MM.1S (cell line): Measurements from ENCODE around the gene PKNOX1.
"Not testable (repeated sequence)": the region's sequence is repeated elsewhere in the genome, so short reads cannot be mapped to it uniquely, and the experiment has no call there.

Source experiments
- EZH2 ChIP-seq: fragments of 300-600 bp; sonication (generic); optimal IDR thresholded peaks from 2 replicates; pipeline ENCODE3; 2017; ENCODE audit warnings: low read depth, mild to moderate bottlenecking, antibody characterized with exemption, low read length, mixed read lengths
- EZH2phosphoT487 ChIP-seq: fragments of 300-600 bp; sonication (generic); IDR thresholded peaks from 2 replicates; pipeline ENCODE4 v1.6.1; 2018; ENCODE audit warnings: antibody characterized with exemption, low read length
- TF ChIP-seq, protein P1 (sequence below): fragments of 300-600 bp; sonication (generic); IDR thresholded peaks from 2 replicates; pipeline ENCODE4 v1.5.1; 2016; ENCODE audit warnings: antibody characterized with exemption, low read length, mixed read lengths

DNA sequence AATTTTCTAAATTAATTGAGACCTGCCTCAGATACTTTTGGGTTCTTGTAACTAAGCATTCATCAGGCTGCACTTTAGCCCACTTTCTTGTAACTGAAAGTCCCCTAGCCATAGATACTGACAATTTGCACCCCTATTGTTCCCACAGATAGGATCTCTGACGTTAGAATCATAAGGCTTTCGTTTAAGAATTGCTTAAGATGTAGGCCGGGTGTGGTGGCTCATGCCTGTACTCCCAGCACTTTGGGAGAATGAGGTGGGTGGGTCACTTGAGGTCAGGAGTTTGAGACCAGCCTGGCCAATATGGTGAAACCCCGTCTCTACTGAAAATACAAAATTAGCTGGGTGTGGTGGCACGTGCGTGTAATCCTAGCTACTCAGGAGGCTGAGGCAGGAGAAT is 16.2 kb upstream of the PKNOX1 start:
- not testable (repeated sequence) for TF ChIP-seq EZH2, EZH2phosphoT487
- TF ChIP-seq, protein P1, sequence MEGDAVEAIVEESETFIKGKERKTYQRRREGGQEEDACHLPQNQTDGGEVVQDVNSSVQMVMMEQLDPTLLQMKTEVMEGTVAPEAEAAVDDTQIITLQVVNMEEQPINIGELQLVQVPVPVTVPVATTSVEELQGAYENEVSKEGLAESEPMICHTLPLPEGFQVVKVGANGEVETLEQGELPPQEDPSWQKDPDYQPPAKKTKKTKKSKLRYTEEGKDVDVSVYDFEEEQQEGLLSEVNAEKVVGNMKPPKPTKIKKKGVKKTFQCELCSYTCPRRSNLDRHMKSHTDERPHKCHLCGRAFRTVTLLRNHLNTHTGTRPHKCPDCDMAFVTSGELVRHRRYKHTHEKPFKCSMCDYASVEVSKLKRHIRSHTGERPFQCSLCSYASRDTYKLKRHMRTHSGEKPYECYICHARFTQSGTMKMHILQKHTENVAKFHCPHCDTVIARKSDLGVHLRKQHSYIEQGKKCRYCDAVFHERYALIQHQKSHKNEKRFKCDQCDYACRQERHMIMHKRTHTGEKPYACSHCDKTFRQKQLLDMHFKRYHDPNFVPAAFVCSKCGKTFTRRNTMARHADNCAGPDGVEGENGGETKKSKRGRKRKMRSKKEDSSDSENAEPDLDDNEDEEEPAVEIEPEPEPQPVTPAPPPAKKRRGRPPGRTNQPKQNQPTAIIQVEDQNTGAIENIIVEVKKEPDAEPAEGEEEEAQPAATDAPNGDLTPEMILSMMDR = not testable (repeated sequence)
